Vagina (tissue), 2 donors: Measurements from ENCODE around the gene SLC1A5. TPM values are rescaled to one million over a fixed set of nuclear protein-coding genes. Genes with fewer than 3 reads are reported as not detected.

Experiments
- DNase-seq, 2 donors: peaks; one replicate each; pipeline ENCODE4 v3.0.0-alpha.2; 2017; ENCODE audit errors: extremely low spot score in 2 of 2
- H3K27ac ChIP-seq: fragments of 200-600 bp; sonication (generic); one replicate; pipeline ENCODE4 v1.5.1; 2019
- H3K27me3 ChIP-seq: fragments of 200-600 bp; sonication (generic); one replicate; pipeline ENCODE4 v1.5.1; 2019
- H3K36me3 ChIP-seq, 2 donors: fragments of 200-600 bp; sonication (generic); one replicate each; pipeline ENCODE4 v1.5.1; 2017 to 2019
- H3K4me1 ChIP-seq: fragments of 200-600 bp; sonication (generic); one replicate; pipeline ENCODE4 v1.5.1; 2019
- H3K4me3 ChIP-seq, 2 donors: fragments of 200-600 bp; sonication (generic); 1 replicate in 1 of 2; 2 replicates in 1 of 2; pipeline ENCODE4 v1.5.1; 2016 to 2019
- H3K9me3 ChIP-seq: fragments of 200-600 bp; sonication (generic); one replicate; pipeline ENCODE4 v1.5.1; 2019
- POLR2A ChIP-seq, 2 donors: fragments of 450-650 bp; IDR thresholded peaks; one replicate each; pipeline ENCODE4 v1.6.1; 2017; ENCODE audit warnings: antibody characterized with exemption in 2 of 2, mild to moderate bottlenecking in 2 of 2, moderate library complexity in 2 of 2
- POLR2AphosphoS5 ChIP-seq, 2 donors: sonication (generic); formaldehyde crosslinking; IDR thresholded peaks; one replicate each; pipeline ENCODE4 v1.9.0; 2017; ENCODE audit warnings: antibody characterized with exemption in 2 of 2, mild to moderate bottlenecking in 2 of 2, low read depth in 1 of 2; ENCODE audit not compliant: insufficient read depth in 1 of 2
- intact Hi-C: fragments of 100-400 bp; cut with DNase I; formaldehyde crosslinking; loops from one replicate; pipeline ENCODE4 v1.15.1; 2023
- total RNA-seq: library from RNA; depleted of rRNA; stranded (reverse); fragments of >200 nt; gene quantifications from one replicate; pipeline ENCODE4 v1.2.3, GENCODE V29; 2016
- TF ChIP-seq, protein P1 (sequence below), 3 experiments: fragments of 450-650 bp in 2 of 3; fragments of 200-600 bp in 1 of 3; sonication (generic) in 1 of 3; IDR thresholded peaks; one replicate each; pipeline ENCODE4 v1.5.1; 2017 to 2019; ENCODE audit warnings: antibody characterized with exemption in 3 of 3, mild to moderate bottlenecking in 2 of 3, moderate library complexity in 2 of 3

Gene SLC1A5
- total RNA-seq, 1 donor from 2014 or later: 147 TPM

DNA sequence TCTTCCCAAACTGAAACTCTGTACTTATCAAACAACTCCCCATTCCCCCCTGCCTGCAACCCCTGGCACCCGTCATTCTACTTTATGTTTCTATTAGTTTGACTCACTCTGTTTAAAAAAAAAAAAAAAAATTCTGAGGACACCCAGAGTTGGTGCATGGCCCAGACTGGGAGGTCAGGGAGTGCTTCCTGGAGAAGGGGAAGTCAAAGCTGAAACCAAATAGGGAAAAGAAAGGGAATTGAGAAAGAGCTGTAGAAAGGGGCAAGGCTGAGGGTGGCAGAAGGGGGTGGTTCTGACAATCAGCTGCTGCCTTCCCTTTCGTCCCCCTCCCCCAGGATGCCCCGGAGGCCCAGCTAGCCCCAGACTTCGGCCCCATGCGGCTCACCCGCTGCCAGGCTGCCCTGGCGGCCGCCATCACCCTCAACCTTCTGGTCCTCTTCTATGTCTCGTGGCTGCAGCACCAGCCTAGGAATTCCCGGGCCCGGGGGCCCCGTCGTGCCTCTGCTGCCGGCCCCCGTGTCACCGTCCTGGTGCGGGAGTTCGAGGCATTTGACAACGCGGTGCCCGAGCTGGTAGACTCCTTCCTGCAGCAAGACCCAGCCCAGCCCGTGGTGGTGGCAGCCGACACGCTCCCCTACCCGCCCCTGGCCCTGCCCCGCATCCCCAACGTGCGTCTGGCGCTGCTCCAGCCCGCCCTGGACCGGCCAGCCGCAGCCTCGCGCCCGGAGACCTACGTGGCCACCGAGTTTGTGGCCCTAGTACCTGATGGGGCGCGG is 33.1 kb downstream of the SLC1A5 start:
- Histone ChIP-seq H3K4me1 (peaks cover 35% of the 10 kb centered on the region), H3K4me3 (no peak overlapping the region)

DNA sequence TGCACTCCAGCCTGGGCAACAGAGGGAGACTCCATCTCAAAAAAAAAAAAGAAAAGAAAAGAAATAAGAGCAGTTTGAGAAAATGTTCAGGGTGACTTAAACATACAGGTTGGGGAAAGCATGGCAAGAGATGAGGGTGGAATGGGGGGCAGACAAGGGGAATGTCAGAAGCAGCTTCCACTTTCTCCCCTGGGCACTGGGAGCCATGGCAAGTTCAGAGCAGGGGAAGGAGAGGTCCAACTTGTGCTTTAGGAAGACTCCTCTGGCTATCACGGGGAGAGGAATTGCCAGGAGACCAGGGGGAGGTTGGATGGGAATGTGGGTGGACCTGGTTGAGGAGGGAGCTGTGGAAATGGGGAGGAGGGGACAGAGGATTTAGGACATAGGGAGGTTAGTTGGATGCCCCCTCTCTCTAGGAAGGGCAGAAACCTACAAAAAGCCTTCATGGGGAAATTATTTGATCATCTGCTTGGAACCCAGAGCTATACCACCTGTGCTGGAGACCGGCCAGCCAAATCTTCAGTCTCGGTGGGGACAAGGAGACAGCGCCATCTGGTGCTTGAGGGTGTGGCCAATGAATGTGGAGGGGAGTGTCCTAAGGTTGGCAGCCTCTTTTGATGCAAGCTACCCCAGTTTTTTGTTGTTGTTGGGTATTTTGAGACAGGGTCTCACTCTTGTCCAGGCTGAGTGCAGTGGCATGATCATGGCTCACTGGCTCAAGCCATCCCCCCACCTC is 34.8 kb downstream of the SLC1A5 start:
- TF ChIP-seq POLR2AphosphoS5 (IDR thresholded peaks at IDR 0.05; ENCODE audit: insufficient read depth in 1 of 2, low read depth in 1 of 2): no peak
- TF ChIP-seq POLR2A (IDR thresholded peaks at IDR 0.05): no peak
- TF ChIP-seq, protein P1, sequence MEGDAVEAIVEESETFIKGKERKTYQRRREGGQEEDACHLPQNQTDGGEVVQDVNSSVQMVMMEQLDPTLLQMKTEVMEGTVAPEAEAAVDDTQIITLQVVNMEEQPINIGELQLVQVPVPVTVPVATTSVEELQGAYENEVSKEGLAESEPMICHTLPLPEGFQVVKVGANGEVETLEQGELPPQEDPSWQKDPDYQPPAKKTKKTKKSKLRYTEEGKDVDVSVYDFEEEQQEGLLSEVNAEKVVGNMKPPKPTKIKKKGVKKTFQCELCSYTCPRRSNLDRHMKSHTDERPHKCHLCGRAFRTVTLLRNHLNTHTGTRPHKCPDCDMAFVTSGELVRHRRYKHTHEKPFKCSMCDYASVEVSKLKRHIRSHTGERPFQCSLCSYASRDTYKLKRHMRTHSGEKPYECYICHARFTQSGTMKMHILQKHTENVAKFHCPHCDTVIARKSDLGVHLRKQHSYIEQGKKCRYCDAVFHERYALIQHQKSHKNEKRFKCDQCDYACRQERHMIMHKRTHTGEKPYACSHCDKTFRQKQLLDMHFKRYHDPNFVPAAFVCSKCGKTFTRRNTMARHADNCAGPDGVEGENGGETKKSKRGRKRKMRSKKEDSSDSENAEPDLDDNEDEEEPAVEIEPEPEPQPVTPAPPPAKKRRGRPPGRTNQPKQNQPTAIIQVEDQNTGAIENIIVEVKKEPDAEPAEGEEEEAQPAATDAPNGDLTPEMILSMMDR (IDR thresholded peaks at IDR 0.05): peak in 1 of 3 experiments; percentile 14
- peaks cover 0 to 8% of the 10 kb centered on the region in 2 donors for H3K36me3 ChIP-seq

More for the DNA sequence above, 33.1 kb downstream of the SLC1A5 start:
- H3K27me3 ChIP-seq: no peaks in the 10 kb centered on the region
- H3K9me3 ChIP-seq: no peaks in the 10 kb centered on the region
- peak overlapping the region; percentile 80 for H3K27ac ChIP-seq
- intact Hi-C loops: loop anchor here (10.0 kb wide), 1 partner anchor 240 kb away; no protein-coding TSS in a partner anchor
- no peak for DNase-seq
- H3K36me3 ChIP-seq: peaks cover 0 to 8% of the 10 kb centered on the region in 2 donors
- TF ChIP-seq POLR2A (IDR thresholded peaks at IDR 0.05) (no peak), POLR2AphosphoS5 (IDR thresholded peaks at IDR 0.05; ENCODE audit: insufficient read depth in 1 of 2, low read depth in 1 of 2) (peak in 1 of 2 donors; percentile 42)
- TF ChIP-seq, protein P1 (IDR thresholded peaks at IDR 0.05): no peak

DNA sequence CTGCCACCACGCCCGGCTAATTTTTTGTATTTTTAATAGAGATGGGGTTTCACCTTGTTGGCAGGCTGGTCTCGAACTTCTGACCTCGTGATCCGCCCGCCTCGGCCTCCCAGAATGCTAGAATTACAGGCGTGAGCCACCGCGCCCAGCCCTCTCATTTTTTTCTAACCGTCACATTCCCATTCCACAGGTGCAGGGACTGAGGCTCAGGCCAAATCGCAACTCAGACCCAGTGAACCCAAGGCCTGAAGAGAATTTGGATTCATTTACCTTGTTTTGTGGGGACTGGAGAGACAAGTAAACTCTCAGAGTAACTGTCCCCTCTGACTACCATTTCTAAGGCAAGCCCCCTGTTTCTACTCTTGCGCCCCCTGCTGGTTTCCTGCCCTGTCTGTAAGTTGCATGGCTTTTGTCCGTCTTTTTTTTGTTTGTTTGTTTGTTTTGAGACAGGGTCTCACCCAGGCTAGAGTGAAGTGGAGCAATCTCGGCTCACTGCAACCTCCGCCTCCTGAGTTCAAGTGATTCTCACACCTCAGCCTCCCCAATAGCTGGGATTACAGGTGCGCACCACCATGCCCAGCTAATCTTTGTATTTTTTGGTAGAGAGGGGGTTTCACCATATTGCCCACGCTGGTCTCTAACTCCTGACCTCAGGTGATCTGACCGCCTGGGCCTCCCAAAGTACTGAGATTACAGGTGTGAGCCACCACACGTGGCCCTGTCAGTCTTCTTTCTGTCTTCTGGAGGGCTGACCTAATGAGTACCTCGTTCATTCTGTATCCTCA is 39.9 kb downstream of the SLC1A5 start:
- H3K4me3 ChIP-seq: no peak overlapping the region
- H3K9me3 ChIP-seq: no peaks in the 10 kb centered on the region
- no peak for DNase-seq
- H3K4me1 ChIP-seq: peaks cover 29% of the 10 kb centered on the region
- no peaks in the 10 kb centered on the region for H3K36me3 ChIP-seq
- H3K27ac ChIP-seq: no peak overlapping the region
- TF ChIP-seq POLR2AphosphoS5 (IDR thresholded peaks at IDR 0.05; ENCODE audit: insufficient read depth in 1 of 2, low read depth in 1 of 2) (no peak), POLR2A (IDR thresholded peaks at IDR 0.05) (no peak)
- TF ChIP-seq, protein P1 (IDR thresholded peaks at IDR 0.05): peak; percentile 41 to 53 (median 43)
- H3K27me3 ChIP-seq: no peaks in the 10 kb centered on the region
- intact Hi-C loops: no loop called here

More for the DNA sequence above, 34.8 kb downstream of the SLC1A5 start:
- Histone ChIP-seq H3K4me3 (no peak overlapping the region), H3K27ac (no peak overlapping the region), H3K9me3 (no peaks in the 10 kb centered on the region), H3K4me1 (peaks cover 22% of the 10 kb centered on the region), H3K27me3 (no peaks in the 10 kb centered on the region)
- intact Hi-C loops: loop anchor here (10.0 kb wide), 1 partner anchor 241 kb away; no protein-coding TSS in a partner anchor
- DNase-seq: no peak

DNA sequence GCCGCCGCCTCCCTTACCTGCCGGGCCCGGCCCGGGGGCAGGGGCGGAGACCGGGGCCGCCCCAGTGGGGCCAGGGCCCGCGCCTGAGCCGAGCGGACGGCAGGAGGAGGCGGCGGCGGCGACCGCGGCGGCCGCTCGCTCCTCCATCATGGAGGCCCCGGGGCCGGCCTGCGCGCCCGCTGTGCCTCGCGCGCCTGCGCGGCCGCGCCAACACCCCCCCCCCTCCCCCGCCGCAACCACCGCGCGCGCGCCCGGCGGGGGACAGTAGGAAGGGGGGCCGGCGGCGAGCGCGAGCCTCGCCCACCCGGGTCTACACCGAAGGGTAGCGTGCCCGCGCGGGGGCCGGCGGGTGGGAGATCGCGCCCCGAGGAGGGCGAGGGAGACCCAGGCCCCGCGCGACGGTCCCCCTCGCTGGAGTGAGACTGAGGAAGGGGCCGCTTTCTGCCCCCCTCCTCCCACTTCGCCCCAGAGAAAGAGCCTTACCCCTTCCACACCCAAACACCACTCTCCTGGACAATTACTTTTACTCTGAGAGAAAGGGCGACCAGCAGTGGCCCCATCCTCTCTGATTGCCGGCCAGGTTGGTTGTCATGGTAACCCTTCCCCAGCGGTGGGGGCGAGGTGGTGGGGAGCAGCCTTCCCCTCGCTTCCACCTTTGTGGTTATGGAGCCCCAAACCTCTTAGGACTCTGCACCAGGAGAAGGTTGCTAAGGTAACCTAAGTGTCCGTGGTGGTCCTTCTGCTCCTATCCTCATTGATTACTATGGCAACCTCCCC is 41.9 kb downstream of the SLC1A5 start, which contains the start of gene STRN4:
STRN4 (minus strand) TSS at position 170 of the 777 bp plus-strand sequence; CDS start at position 150, 20 bp downstream.
- intact Hi-C loops: no loop called here
- Histone ChIP-seq H3K27me3 (no peaks in the 10 kb centered on the region), H3K36me3 (no peaks in the 10 kb centered on the region), H3K4me3 (peak within 1 kb of the TSS; percentile 86 to 87), H3K9me3 (no peaks in the 10 kb centered on the region), H3K27ac (peak within 1 kb of the TSS; percentile 96), H3K4me1 (peaks cover 49% of the 10 kb centered on the region)
- DNase-seq: no peak
- TF ChIP-seq, protein P1 (IDR thresholded peaks at IDR 0.05): no peak
- TF ChIP-seq POLR2A (IDR thresholded peaks at IDR 0.05): peak in 1 of 2 donors; percentile 52
